Measurements from ENCODE around the gene FMOD.

Gene FMOD

GRCh38 chr1:203306089-203306964, 44.6 kb downstream of the FMOD start (continued):
- TF ChIP-seq KLF1 (tag by site-specific recombination; IDR thresholded peaks at IDR 0.05) (peak; percentile 93), ZFP41 (tag by site-specific recombination; IDR thresholded peaks at IDR 0.05; ENCODE audit: borderline replicate concordance) (0 out of 2 replicates have a peak, but pooled peaks have one; percentile 60), ZNF23 (tag by site-specific recombination; IDR thresholded peaks at IDR 0.05; ENCODE audit: borderline replicate concordance) (no peak), PRDM6 (tag by site-specific recombination; IDR thresholded peaks at IDR 0.05) (no peak), ZNF561 (tag by site-specific recombination; IDR thresholded peaks at IDR 0.05; ENCODE audit: borderline replicate concordance) (no peak), GLI4 (tag by site-specific recombination; IDR thresholded peaks at IDR 0.05) (peak; percentile 77; the same call in 1 of the 2 replicates), ZNF350 (tag by site-specific recombination; IDR thresholded peaks at IDR 0.05) (no peak), ZNF658 (tag by site-specific recombination; IDR thresholded peaks at IDR 0.05) (no peak), ZNF518A (tag by site-specific recombination; conservative IDR thresholded peaks at IDR 0.05; ENCODE audit: low read depth) (peak; percentile 50; the same call in 1 of the 2 replicates), KLF10 (tag by site-specific recombination; IDR thresholded peaks at IDR 0.05) (peak; percentile 72), ZFP69B (tag by site-specific recombination; IDR thresholded peaks at IDR 0.05) (peak; percentile 96), ZBTB44 (tag by site-specific recombination; IDR thresholded peaks at IDR 0.05) (no peak), ZNF426 (tag by site-specific recombination; IDR thresholded peaks at IDR 0.05) (no peak), ZNF785 (tag by site-specific recombination; IDR thresholded peaks at IDR 0.05) (peak; percentile 88; the same call in 1 of the 2 replicates), OVOL3 (tag by site-specific recombination; IDR thresholded peaks at IDR 0.05) (peak; percentile 77; the same call in 1 of the 2 replicates), SCRT2 (tag by site-specific recombination; IDR thresholded peaks at IDR 0.05) (peak; percentile 63; the same call in 1 of the 2 replicates), GLIS1 (tag by site-specific recombination; IDR thresholded peaks at IDR 0.05) (peak; percentile 66), ZNF830 (tag by site-specific recombination; IDR thresholded peaks at IDR 0.05; ENCODE audit: low read depth) (no peak), AEBP2 (tag by site-specific recombination; IDR thresholded peaks at IDR 0.05; ENCODE audit: borderline replicate concordance) (no peak), ZNF843 (tag by site-specific recombination; IDR thresholded peaks at IDR 0.05) (peak; percentile 92)
- TF ChIP-seq, protein P1, sequence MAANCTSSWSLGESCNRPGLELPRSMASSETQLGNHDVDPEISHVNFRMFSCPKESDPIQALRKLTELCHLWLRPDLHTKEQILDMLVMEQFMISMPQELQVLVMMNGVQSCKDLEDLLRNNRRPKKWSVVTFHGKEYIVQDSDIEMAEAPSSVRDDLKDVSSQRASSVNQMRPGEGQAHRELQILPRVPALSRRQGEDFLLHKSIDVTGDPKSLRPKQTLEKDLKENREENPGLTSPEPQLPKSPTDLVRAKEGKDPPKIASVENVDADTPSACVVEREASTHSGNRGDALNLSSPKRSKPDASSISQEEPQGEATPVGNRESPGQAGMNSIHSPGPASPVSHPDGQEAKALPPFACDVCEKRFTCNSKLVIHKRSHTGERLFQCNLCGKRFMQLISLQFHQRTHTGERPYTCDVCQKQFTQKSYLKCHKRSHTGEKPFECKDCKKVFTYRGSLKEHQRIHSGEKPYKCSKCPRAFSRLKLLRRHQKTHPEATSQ (tag by site-specific recombination; IDR thresholded peaks at IDR 0.05): peak; percentile 71; the same call in 1 of the 2 replicates
- TF ChIP-seq, protein P2, sequence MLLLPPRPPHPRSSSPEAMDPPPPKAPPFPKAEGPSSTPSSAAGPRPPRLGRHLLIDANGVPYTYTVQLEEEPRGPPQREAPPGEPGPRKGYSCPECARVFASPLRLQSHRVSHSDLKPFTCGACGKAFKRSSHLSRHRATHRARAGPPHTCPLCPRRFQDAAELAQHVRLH (tag by site-specific recombination; IDR thresholded peaks at IDR 0.05): peak; percentile 90
- TF ChIP-seq, protein P3, sequence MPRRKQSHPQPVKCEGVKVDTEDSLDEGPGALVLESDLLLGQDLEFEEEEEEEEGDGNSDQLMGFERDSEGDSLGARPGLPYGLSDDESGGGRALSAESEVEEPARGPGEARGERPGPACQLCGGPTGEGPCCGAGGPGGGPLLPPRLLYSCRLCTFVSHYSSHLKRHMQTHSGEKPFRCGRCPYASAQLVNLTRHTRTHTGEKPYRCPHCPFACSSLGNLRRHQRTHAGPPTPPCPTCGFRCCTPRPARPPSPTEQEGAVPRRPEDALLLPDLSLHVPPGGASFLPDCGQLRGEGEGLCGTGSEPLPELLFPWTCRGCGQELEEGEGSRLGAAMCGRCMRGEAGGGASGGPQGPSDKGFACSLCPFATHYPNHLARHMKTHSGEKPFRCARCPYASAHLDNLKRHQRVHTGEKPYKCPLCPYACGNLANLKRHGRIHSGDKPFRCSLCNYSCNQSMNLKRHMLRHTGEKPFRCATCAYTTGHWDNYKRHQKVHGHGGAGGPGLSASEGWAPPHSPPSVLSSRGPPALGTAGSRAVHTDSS (tag by site-specific recombination; IDR thresholded peaks at IDR 0.05): no peak
